GM21529 (cell line): ENCODE measurements around the gene TMEM125.

Experiments
- ATAC-seq: cut with Tn5 transposase; IDR thresholded peaks from one replicate; pipeline ENCODE4 v1.9.1; 2021; ENCODE audit not compliant: unreplicated experiment

The TMEM125 gene

GRCh38 chr1:43272576-43273571 is 3.1 kb downstream of the TMEM125 start:
- ATAC-seq, result no peak

- ATAC-seq, result no peak
These were observed 3.9 kb downstream of the TMEM125 start for GRCh38 chr1:43273708-43274107.

GRCh38 chr1:43274125-43274803 is 4.5 kb downstream of the TMEM125 start:
- ATAC-seq, result no peak

GRCh38 chr1:43274804-43275180 is 5.0 kb downstream of the TMEM125 start:
- no peak for ATAC-seq

- no peak for ATAC-seq
These were observed 6.2 kb downstream of the TMEM125 start for GRCh38 chr1:43275826-43276620.

GRCh38 chr1:43276673-43277072 is 6.9 kb downstream of the TMEM125 start:
- no peak for ATAC-seq

- no peak for ATAC-seq
These were observed 7.5 kb downstream of the TMEM125 start for GRCh38 chr1:43277116-43277876.

GRCh38 chr1:43279161-43279560 is 9.4 kb downstream of the TMEM125 start:
- no peak for ATAC-seq

- no peak for ATAC-seq
These were observed 9.9 kb downstream of the TMEM125 start for GRCh38 chr1:43279666-43280065.

GRCh38 chr1:43280692-43281091 is 10.9 kb downstream of the TMEM125 start:
- no peak for ATAC-seq

- no peak for ATAC-seq
These were observed 12.7 kb downstream of the TMEM125 start for GRCh38 chr1:43282220-43283195.

- no peak for ATAC-seq
These were observed 14.3 kb downstream of the TMEM125 start for GRCh38 chr1:43284065-43284464.

GRCh38 chr1:43284546-43285110 is 14.8 kb downstream of the TMEM125 start:
- ATAC-seq, result no peak

- no peak for ATAC-seq
These were observed 15.6 kb downstream of the TMEM125 start, which contains the start of gene C1orf210 for GRCh38 chr1:43285269-43285990. TSS of gene C1orf210 (minus strand) at chr1:43285581. CDS start at chr1:43283270, 2,311 bp downstream.

- no peak for ATAC-seq
These were observed 16.3 kb downstream of the TMEM125 start for GRCh38 chr1:43286115-43286514.

- ATAC-seq, result no peak
These were observed 16.8 kb downstream of the TMEM125 start for GRCh38 chr1:43286533-43286932.

- ATAC-seq, result no peak
These were observed 18.4 kb downstream of the TMEM125 start for GRCh38 chr1:43288058-43288784.
